TTC549 (cell line): Measurements from ENCODE around the gene YRDC.
"Not testable (repeated sequence)": the region's sequence is repeated elsewhere in the genome, so short reads cannot be mapped to it uniquely, and the experiment has no call there.

Experiments
- FAIRE-seq: peaks from 2 replicates; lab custom pipeline; 2012; peaks lifted over from hg19 to GRCh38; lab: Jason Lieb, UNC

Gene YRDC

GRCh38 chr1:37821481-37821880 lies 13.5 kb upstream of the YRDC start:
- no peak for FAIRE-seq

GRCh38 chr1:37817481-37817880 lies 9.5 kb upstream of the YRDC start:
- FAIRE-seq, result no peak

GRCh38 chr1:37814252-37814651 lies 6.2 kb upstream of the YRDC start:
- no peak for FAIRE-seq

- FAIRE-seq, result no peak
Measured at GRCh38 chr1:37813529-37814145, 5.6 kb upstream of the YRDC start.

GRCh38 chr1:37811027-37811655 lies 3.1 kb upstream of the YRDC start:
- FAIRE-seq, result peak; percentile 91

GRCh38 chr1:37809942-37810341 lies 1.9 kb upstream of the YRDC start:
- no peak for FAIRE-seq

GRCh38 chr1:37808369-37809319 lies 636 bp upstream of the YRDC start:
- no peak for FAIRE-seq

GRCh38 chr1:37807220-37807554 lies 821 bp downstream of the YRDC start:
- no peak for FAIRE-seq

GRCh38 chr1:37802439-37802838 lies 5.6 kb downstream of the YRDC start:
- no peak for FAIRE-seq

GRCh38 chr1:37797750-37798345 lies 10.2 kb downstream of the YRDC start:
- FAIRE-seq, result no peak

- FAIRE-seq, result no peak
Measured at GRCh38 chr1:37795340-37796125, 12.5 kb downstream of the YRDC start.

GRCh38 chr1:37794372-37795339 lies 13.4 kb downstream of the YRDC start:
- no peak for FAIRE-seq

- no peak for FAIRE-seq
Measured at GRCh38 chr1:37793773-37794371, 14.1 kb downstream of the YRDC start, which contains the start of gene MANEAL. Gene MANEAL (plus strand): TSS chr1:37793847. CDS start chr1:37794183, 336 bp downstream.

- no peak for FAIRE-seq
Measured at GRCh38 chr1:37792943-37793686, 14.9 kb downstream of the YRDC start.

- FAIRE-seq, result no peak
Measured at GRCh38 chr1:37782491-37782890, 25.5 kb downstream of the YRDC start.

- no peak for FAIRE-seq
Measured at GRCh38 chr1:37778654-37779053, 29.4 kb downstream of the YRDC start.

- no peak for FAIRE-seq
Measured at GRCh38 chr1:37776946-37777516, 31.0 kb downstream of the YRDC start.

GRCh38 chr1:37771440-37771839 lies 36.6 kb downstream of the YRDC start:
- FAIRE-seq, result not testable (repeated sequence)

GRCh38 chr1:37767488-37767887 lies 40.5 kb downstream of the YRDC start:
- FAIRE-seq, result no peak
